Erythroblast (primary cell): Measurements from ENCODE around the gene CRKL.
"Not testable (repeated sequence)": the region's sequence is repeated elsewhere in the genome, so short reads cannot be mapped to it uniquely, and the experiment has no call there.

Experiments used
- DNase-seq, 2 experiments: peaks; one replicate each; lab custom pipeline; 2025; lab: John Stamatoyannopoulos, UW
- GATA1 ChIP-seq: IDR thresholded peaks from 2 replicates; pipeline ENCODE4 v1.6.1; 2011; ENCODE audit warnings: low read depth, mild to moderate bottlenecking, control low read depth, low read length, moderate library complexity
- POLR2A ChIP-seq: IDR thresholded peaks from 2 replicates; pipeline ENCODE4 v1.6.1; 2011; ENCODE audit warnings: mild to moderate bottlenecking, low read length

Gene CRKL

GRCh38 chr22:20889025-20889704 is 28.0 kb upstream of the CRKL start:
- DNase-seq: no peak
- TF ChIP-seq GATA1: no peak
- TF ChIP-seq POLR2A: no peak

- DNase-seq: no peak
Measured at GRCh38 chr22:20889904-20890540, 27.2 kb upstream of the CRKL start.

GRCh38 chr22:20890975-20891374 is 26.2 kb upstream of the CRKL start:
- TF ChIP-seq GATA1 (no peak), POLR2A (no peak)
- no peak for DNase-seq

More at GRCh38 chr22:20889904-20890540, 27.2 kb upstream of the CRKL start:
- TF ChIP-seq POLR2A (no peak), GATA1 (no peak)

GRCh38 chr22:20897737-20898136 is 19.5 kb upstream of the CRKL start:
- not testable (repeated sequence) for DNase-seq

- TF ChIP-seq GATA1 (no peak), POLR2A (no peak)
- DNase-seq: no peak
Measured at GRCh38 chr22:20899827-20900423, 17.3 kb upstream of the CRKL start.

- not testable (repeated sequence) for DNase-seq
Measured at GRCh38 chr22:20901093-20902033, 15.8 kb upstream of the CRKL start.

- TF ChIP-seq POLR2A (no peak), GATA1 (no peak)
- no peak for DNase-seq
Measured at GRCh38 chr22:20903093-20903492, 14.1 kb upstream of the CRKL start.

GRCh38 chr22:20904008-20904979 is 12.9 kb upstream of the CRKL start:
- TF ChIP-seq POLR2A: no peak
- TF ChIP-seq GATA1: no peak
- peak in 1 of 2 experiments; percentile 46 for DNase-seq

GRCh38 chr22:20904980-20905355 is 12.2 kb upstream of the CRKL start:
- no peak for TF ChIP-seq POLR2A
- TF ChIP-seq GATA1: no peak

GRCh38 chr22:20905415-20906386 is 11.5 kb upstream of the CRKL start:
- TF ChIP-seq POLR2A: no peak
- no peak for TF ChIP-seq GATA1

More at GRCh38 chr22:20904980-20905355, 12.2 kb upstream of the CRKL start:
- no peak for DNase-seq

GRCh38 chr22:20906387-20906767 is 10.8 kb upstream of the CRKL start:
- TF ChIP-seq POLR2A (no peak), GATA1 (no peak)
- DNase-seq: no peak

More at GRCh38 chr22:20905415-20906386, 11.5 kb upstream of the CRKL start:
- no peak for DNase-seq

GRCh38 chr22:20908717-20909116 is 8.5 kb upstream of the CRKL start:
- DNase-seq: not testable (repeated sequence)
